Fibroblast of lung (primary cell): Measurements from ENCODE around the gene BRD8. TPM values are rescaled to one million over a fixed set of nuclear protein-coding genes. Genes with fewer than 3 reads are reported as not detected.

ENCODE experiments used
- DNase-seq, 2 donors: peaks; one replicate each; pipeline versions ENCODE4 v3.0.0 to v3.0.0-alpha.2; 2010; ENCODE audit warnings: low read depth in 2 of 2
- H2AFZ ChIP-seq: 2 replicates; pipeline ENCODE4 v1.5.1; 2012; ENCODE audit warnings: low read length, control low read depth, inconsistent platforms
- H3K27ac ChIP-seq: 2 replicates; pipeline ENCODE4 v1.5.1; 2011; ENCODE audit warnings: low read length, control low read depth; ENCODE audit not compliant: insufficient read depth
- H3K27me3 ChIP-seq: 2 replicates; pipeline ENCODE4 v1.5.1; 2011; ENCODE audit warnings: mild to moderate bottlenecking, low read length; ENCODE audit not compliant: control insufficient read depth, insufficient read depth
- H3K36me3 ChIP-seq: 2 replicates; pipeline ENCODE4 v1.5.1; 2011; ENCODE audit warnings: low read length; ENCODE audit not compliant: control insufficient read depth, insufficient read depth
- H3K4me1 ChIP-seq: 2 replicates; pipeline ENCODE4 v1.5.1; 2011; ENCODE audit warnings: low read length; ENCODE audit not compliant: control insufficient read depth, insufficient read depth; ENCODE audit errors: extremely low read depth
- H3K4me2 ChIP-seq: 2 replicates; pipeline ENCODE4 v1.5.1; 2011; ENCODE audit warnings: low read length, control low read depth; ENCODE audit not compliant: insufficient read depth; ENCODE audit errors: extremely low read depth
- H3K4me3 ChIP-seq, 4 experiments: fragments of 200-600 bp in 1 of 4; sonication (generic) in 1 of 4; replicated peaks in 1 of 4; 2 replicates each; pipeline ENCODE4 v1.5.1; 2011 to 2016; ENCODE audit warnings: low read length in 4 of 4, low read depth in 3 of 4, mild to moderate bottlenecking in 3 of 4, control low read depth in 2 of 4, inconsistent platforms in 1 of 4, mixed read lengths in 1 of 4; ENCODE audit not compliant: insufficient read depth in 1 of 4; ENCODE audit errors: control extremely low read depth in 1 of 4
- H3K79me2 ChIP-seq: 2 replicates; pipeline ENCODE4 v1.5.1; 2012; ENCODE audit warnings: mild to moderate bottlenecking, low read length, inconsistent platforms; ENCODE audit not compliant: control insufficient read depth, insufficient read depth
- H3K9ac ChIP-seq: 2 replicates; pipeline ENCODE4 v1.5.1; 2011; ENCODE audit warnings: mild to moderate bottlenecking, low read length, control low read depth; ENCODE audit not compliant: insufficient read depth
- H3K9me3 ChIP-seq: 2 replicates; pipeline ENCODE4 v1.5.1; 2012; ENCODE audit warnings: low read depth, low read length; ENCODE audit not compliant: control insufficient read depth, insufficient read depth
- H4K20me1 ChIP-seq: 2 replicates; pipeline ENCODE4 v1.5.1; 2011; ENCODE audit warnings: low read length; ENCODE audit not compliant: control insufficient read depth, insufficient read depth; ENCODE audit errors: extremely low read depth
- EZH2 ChIP-seq: IDR thresholded peaks from 2 replicates; pipeline ENCODE4 v1.5.1; 2012; ENCODE audit warnings: low read length, control low read depth, mild to moderate bottlenecking; ENCODE audit errors: missing control alignments
- polyA plus RNA-seq, 2 donors: library from polyadenylated mRNA; depleted of rRNA in 1 of 2; stranded (reverse) in 1 of 2; unstranded in 1 of 2; fragments of >200 nt; gene quantifications; 2 replicates each; pipeline ENCODE4 v1.2.1, GENCODE V29; 2011 to 2012; ENCODE audit warnings: missing spikeins in 1 of 2
- total RNA-seq: library from RNA; depleted of rRNA; stranded (reverse); fragments of >200 nt; gene quantifications from 2 replicates; pipeline ENCODE4 v1.2.1, GENCODE V29; 2014
- TF ChIP-seq, protein P1 (sequence below), 2 donors: IDR thresholded peaks in 1 of 2; conservative IDR thresholded peaks in 1 of 2; 1 replicate in 1 of 2; 2 replicates in 1 of 2; pipeline ENCODE4 v1.5.1; 2011 to 2012; ENCODE audit warnings: low read length in 2 of 2, control low read depth in 1 of 2, inconsistent platforms in 1 of 2, low read depth in 1 of 2, mild to moderate bottlenecking in 1 of 2

The BRD8 gene
- total and polyA plus RNA-seq, 2 donors (not counting 1 experiment from before 2014, with no cell fraction given) = 47.4 to 52.1 TPM

GRCh38 chr5:138093036-138093435, 85.4 kb downstream of the BRD8 start:
- TF ChIP-seq, protein P1, sequence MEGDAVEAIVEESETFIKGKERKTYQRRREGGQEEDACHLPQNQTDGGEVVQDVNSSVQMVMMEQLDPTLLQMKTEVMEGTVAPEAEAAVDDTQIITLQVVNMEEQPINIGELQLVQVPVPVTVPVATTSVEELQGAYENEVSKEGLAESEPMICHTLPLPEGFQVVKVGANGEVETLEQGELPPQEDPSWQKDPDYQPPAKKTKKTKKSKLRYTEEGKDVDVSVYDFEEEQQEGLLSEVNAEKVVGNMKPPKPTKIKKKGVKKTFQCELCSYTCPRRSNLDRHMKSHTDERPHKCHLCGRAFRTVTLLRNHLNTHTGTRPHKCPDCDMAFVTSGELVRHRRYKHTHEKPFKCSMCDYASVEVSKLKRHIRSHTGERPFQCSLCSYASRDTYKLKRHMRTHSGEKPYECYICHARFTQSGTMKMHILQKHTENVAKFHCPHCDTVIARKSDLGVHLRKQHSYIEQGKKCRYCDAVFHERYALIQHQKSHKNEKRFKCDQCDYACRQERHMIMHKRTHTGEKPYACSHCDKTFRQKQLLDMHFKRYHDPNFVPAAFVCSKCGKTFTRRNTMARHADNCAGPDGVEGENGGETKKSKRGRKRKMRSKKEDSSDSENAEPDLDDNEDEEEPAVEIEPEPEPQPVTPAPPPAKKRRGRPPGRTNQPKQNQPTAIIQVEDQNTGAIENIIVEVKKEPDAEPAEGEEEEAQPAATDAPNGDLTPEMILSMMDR (conservative IDR thresholded peaks at IDR 0.05 in 1 of 2, IDR thresholded peaks at IDR 0.05 in 1 of 2; ENCODE audit: low read depth in 1 of 2, low read length in 2 of 2) = no peak
- no peak for TF ChIP-seq EZH2
- Histone ChIP-seq H3K4me2 (no peak overlapping the region), H4K20me1 (no peaks in the 10 kb centered on the region), H3K27ac (no peak overlapping the region), H3K36me3 (no peaks in the 10 kb centered on the region), H3K27me3 (peaks cover 20% of the 10 kb centered on the region), H2AFZ (no peak overlapping the region), H3K4me1 (no peaks in the 10 kb centered on the region), H3K79me2 (no peaks in the 10 kb centered on the region), H3K9me3 (no peaks in the 10 kb centered on the region), H3K9ac (no peak overlapping the region), H3K4me3 (no peak overlapping the region)
- DNase-seq = no peak

- Histone ChIP-seq H3K27ac (no peak overlapping the region), H3K4me2 (no peak overlapping the region), H3K27me3 (peaks cover 20% of the 10 kb centered on the region)
Measured at GRCh38 chr5:138092301-138092700, 86.1 kb downstream of the BRD8 start.

GRCh38 chr5:138091685-138092084, 86.7 kb downstream of the BRD8 start:
- Histone ChIP-seq H3K4me3 (no peak overlapping the region), H3K4me2 (no peak overlapping the region), H4K20me1 (no peaks in the 10 kb centered on the region), H3K27ac (no peak overlapping the region), H3K27me3 (peaks cover 20% of the 10 kb centered on the region), H3K4me1 (no peaks in the 10 kb centered on the region), H3K9me3 (no peaks in the 10 kb centered on the region), H3K79me2 (no peaks in the 10 kb centered on the region), H3K9ac (no peak overlapping the region), H3K36me3 (no peaks in the 10 kb centered on the region), H2AFZ (no peak overlapping the region)
- no peak for DNase-seq
- no peak for TF ChIP-seq EZH2
- TF ChIP-seq, protein P1 (conservative IDR thresholded peaks at IDR 0.05 in 1 of 2, IDR thresholded peaks at IDR 0.05 in 1 of 2; ENCODE audit: low read depth in 1 of 2, low read length in 2 of 2) = no peak

More at GRCh38 chr5:138092301-138092700, 86.1 kb downstream of the BRD8 start:
- no peak overlapping the region for H3K9ac ChIP-seq
- no peaks in the 10 kb centered on the region for H4K20me1 ChIP-seq
- H3K4me3 ChIP-seq = no peak overlapping the region
- DNase-seq = no peak
- no peaks in the 10 kb centered on the region for H3K36me3 ChIP-seq
- H3K9me3 ChIP-seq = no peaks in the 10 kb centered on the region
- no peaks in the 10 kb centered on the region for H3K4me1 ChIP-seq
- no peaks in the 10 kb centered on the region for H3K79me2 ChIP-seq
- TF ChIP-seq EZH2 = no peak
- TF ChIP-seq, protein P1 (conservative IDR thresholded peaks at IDR 0.05 in 1 of 2, IDR thresholded peaks at IDR 0.05 in 1 of 2; ENCODE audit: low read depth in 1 of 2, low read length in 2 of 2) = no peak
- H2AFZ ChIP-seq = no peak overlapping the region

Other genes starting within 250 kb of the BRD8 start
- 19.8 and 25.1 TPM in 2 replicates for gene FAM13B, start 145.6 kb downstream of the BRD8 start, total RNA-seq
- 19.2 and 20.7 TPM in 2 replicates for gene FAM13B, start 145.6 kb downstream of the BRD8 start, polyA plus RNA-seq
- gene WNT8A, start 94.6 kb downstream of the BRD8 start, total RNA-seq = not detected in 2 replicates
- not detected in 2 replicates for gene WNT8A, start 94.6 kb downstream of the BRD8 start, polyA plus RNA-seq
- 2.5 and 3.3 TPM in 2 replicates for gene NME5, start 39.2 kb downstream of the BRD8 start, total RNA-seq
- 1.2 and 1.8 TPM in 2 replicates for gene NME5, start 39.2 kb downstream of the BRD8 start, polyA plus RNA-seq
- gene KIF20A, start 482 bp upstream of the BRD8 start, total RNA-seq = 1.8 and 23.8 TPM in 2 replicates
- 17.4 and 68.7 TPM in 2 replicates for gene KIF20A, start 482 bp upstream of the BRD8 start, polyA plus RNA-seq
- 21.3 and 26.8 TPM in 2 replicates for gene CDC23, start 34.7 kb upstream of the BRD8 start, total RNA-seq
- 28.8 and 31.8 TPM in 2 replicates for gene CDC23, start 34.7 kb upstream of the BRD8 start, polyA plus RNA-seq
- not detected in 2 replicates for gene GFRA3, start 96.0 kb upstream of the BRD8 start, total RNA-seq
- not detected in 2 replicates for gene GFRA3, start 96.0 kb upstream of the BRD8 start, polyA plus RNA-seq
- 0.26 and 3.0 TPM in 2 replicates for gene CDC25C, start 153.2 kb upstream of the BRD8 start, total RNA-seq
- 2.4 and 9.9 TPM in 2 replicates for gene CDC25C, start 153.2 kb upstream of the BRD8 start, polyA plus RNA-seq
- 36.0 and 44.9 TPM in 2 replicates for gene FAM53C, start 159.6 kb upstream of the BRD8 start, total RNA-seq
- 30.3 and 33.8 TPM in 2 replicates for gene FAM53C, start 159.6 kb upstream of the BRD8 start, polyA plus RNA-seq
- gene KDM3B, start 174.1 kb upstream of the BRD8 start, total RNA-seq = 39.8 and 49.4 TPM in 2 replicates
- 23.6 and 25.7 TPM in 2 replicates for gene KDM3B, start 174.1 kb upstream of the BRD8 start, polyA plus RNA-seq